Spleen (tissue), 7 donors: Measurements from ENCODE around the gene DGKB.

Source experiments
- POLR2A ChIP-seq, 3 donors: fragments of 450-650 bp; IDR thresholded peaks; one replicate each; pipeline ENCODE4 v1.5.1; 2017; ENCODE audit warnings: antibody characterized with exemption in 3 of 3, mild to moderate bottlenecking in 1 of 3
- POLR2AphosphoS5 ChIP-seq, 3 donors: sonication (generic); formaldehyde crosslinking; IDR thresholded peaks; one replicate each; pipeline ENCODE4 v1.5.1; 2017; ENCODE audit warnings: antibody characterized with exemption in 3 of 3
- TF ChIP-seq, protein P1 (sequence below), 11 experiments: fragments of 200-600 bp in 7 of 11; fragments of 450-650 bp in 4 of 11; sonication (generic) in 4 of 11; IDR thresholded peaks in 8 of 11; conservative IDR thresholded peaks in 3 of 11; 1 replicate in 7 of 11; 2 replicates in 4 of 11; pipeline versions ENCODE4 v1.4.0 to v1.8.0; 2016 to 2021; ENCODE audit warnings: antibody characterized with exemption in 11 of 11, inconsistent platforms in 4 of 11, mild to moderate bottlenecking in 1 of 11
- donor health status: DM: no; HTN: no; CAD: no; lungs with moderate emphysema.
- donor health status: DM: no; HTN: no; CAD: no.
- donor health status: DM: no; HTN: no; CAD: no.

DNA sequence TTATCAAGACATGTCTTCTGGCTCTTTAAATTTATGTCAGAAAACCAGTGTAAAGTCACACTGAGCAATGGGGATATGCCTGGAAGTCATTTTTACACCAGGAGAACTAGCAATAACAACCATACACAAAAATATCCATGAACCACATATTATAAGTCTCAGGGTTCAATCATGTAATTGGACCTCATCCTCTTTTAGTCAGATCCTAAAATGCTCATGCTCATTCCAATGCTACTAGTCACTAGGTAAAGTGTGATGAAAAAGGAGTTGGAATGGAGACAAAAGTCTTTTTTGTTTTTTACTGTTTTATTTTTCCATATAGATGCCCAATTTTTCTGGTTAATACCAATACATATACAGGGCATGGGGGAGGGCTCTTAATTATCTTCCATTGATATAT lies 306.1 kb downstream of the DGKB start:
- TF ChIP-seq, protein P1, sequence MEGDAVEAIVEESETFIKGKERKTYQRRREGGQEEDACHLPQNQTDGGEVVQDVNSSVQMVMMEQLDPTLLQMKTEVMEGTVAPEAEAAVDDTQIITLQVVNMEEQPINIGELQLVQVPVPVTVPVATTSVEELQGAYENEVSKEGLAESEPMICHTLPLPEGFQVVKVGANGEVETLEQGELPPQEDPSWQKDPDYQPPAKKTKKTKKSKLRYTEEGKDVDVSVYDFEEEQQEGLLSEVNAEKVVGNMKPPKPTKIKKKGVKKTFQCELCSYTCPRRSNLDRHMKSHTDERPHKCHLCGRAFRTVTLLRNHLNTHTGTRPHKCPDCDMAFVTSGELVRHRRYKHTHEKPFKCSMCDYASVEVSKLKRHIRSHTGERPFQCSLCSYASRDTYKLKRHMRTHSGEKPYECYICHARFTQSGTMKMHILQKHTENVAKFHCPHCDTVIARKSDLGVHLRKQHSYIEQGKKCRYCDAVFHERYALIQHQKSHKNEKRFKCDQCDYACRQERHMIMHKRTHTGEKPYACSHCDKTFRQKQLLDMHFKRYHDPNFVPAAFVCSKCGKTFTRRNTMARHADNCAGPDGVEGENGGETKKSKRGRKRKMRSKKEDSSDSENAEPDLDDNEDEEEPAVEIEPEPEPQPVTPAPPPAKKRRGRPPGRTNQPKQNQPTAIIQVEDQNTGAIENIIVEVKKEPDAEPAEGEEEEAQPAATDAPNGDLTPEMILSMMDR (IDR thresholded peaks at IDR 0.05 in 8 of 11, conservative IDR thresholded peaks at IDR 0.05 in 3 of 11): no peak
- TF ChIP-seq POLR2AphosphoS5 (IDR thresholded peaks at IDR 0.05) (no peak), POLR2A (IDR thresholded peaks at IDR 0.05) (no peak)
